Measurements from ENCODE around the gene PCDHA5. TPM values are rescaled to one million over a fixed set of nuclear protein-coding genes. Genes with fewer than 3 reads are reported as not detected.

Gene PCDHA5
- total RNA-seq, 3 donors from 2014 or later: not detected

DNA sequence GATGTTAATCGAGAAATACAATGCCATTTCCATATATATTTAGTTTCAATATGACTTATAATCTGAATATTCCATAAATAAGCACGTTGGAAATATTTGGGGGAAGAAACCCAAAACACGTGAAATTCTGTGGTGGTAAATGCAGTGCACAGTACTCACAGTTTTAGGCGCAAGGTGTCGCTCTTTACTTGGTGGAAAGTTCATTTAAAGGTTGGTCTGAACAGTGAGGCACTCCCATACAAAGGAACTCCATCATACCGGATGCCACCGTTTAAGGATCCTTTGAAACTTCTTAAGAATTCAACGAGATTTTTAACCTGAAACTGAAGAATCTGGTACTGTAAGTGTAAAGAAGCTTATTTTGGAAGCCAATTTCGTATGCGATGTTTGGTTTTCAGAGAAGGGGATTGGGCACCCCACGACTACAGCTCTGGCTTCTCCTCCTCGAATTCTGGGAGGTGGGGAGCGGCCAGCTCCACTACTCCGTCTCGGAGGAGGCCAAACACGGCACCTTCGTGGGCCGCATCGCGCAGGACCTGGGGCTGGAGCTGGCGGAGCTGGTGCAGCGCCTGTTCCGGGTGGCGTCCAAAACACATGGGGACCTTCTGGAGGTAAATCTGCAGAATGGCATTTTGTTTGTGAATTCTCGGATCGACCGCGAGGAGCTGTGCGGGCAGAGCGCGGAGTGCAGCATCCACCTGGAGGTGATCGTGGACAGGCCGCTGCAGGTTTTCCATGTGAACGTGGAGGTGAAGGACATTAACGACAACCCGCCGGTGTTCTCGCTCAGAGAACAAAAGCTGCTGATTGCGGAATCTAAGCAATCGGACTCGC lies 47.5 kb downstream of the PCDHA5 start, which contains the start of gene PCDHA11:
Gene PCDHA11 (plus strand): TSS at position 237 of the 834 bp plus-strand sequence. CDS start 147 bp downstream, at position 384.
- Mint-ChIP-seq H3K27me3 (ENCODE audit: low read depth) (peaks cover 18% of the 10 kb centered on the region), H3K36me3 (ENCODE audit: insufficient read depth) (peaks cover 2% of the 10 kb centered on the region), H3K4me1 (ENCODE audit: low read depth) (no peaks in the 10 kb centered on the region), H3K9me3 (peaks cover 6% of the 10 kb centered on the region), H3K4me3 (no peak within 1 kb of the TSS)
- DNase-seq (no peak), ATAC-seq (no peak)

DNA sequence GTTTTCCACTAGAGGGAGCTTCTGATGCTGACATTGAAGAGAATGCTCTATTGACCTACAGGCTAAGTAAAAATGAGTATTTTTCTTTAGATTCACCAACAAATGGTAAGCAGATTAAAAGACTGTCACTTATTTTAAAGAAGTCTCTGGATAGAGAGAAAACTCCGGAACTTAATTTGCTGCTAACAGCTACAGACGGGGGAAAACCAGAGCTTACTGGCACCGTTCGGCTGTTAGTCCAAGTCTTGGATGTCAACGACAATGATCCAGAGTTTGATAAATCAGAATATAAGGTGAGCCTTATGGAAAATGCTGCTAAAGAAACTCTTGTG lies 48.1 kb downstream of the PCDHA5 start:
- Mint-ChIP-seq H3K27me3 (ENCODE audit: low read depth) (peaks cover 21% of the 10 kb centered on the region), H3K4me1 (ENCODE audit: low read depth) (no peaks in the 10 kb centered on the region), H3K36me3 (ENCODE audit: insufficient read depth) (peaks cover 2% of the 10 kb centered on the region), H3K9me3 (peaks cover 6% of the 10 kb centered on the region), H3K4me3 (no peak overlapping the region)
- DNase-seq (no peak), ATAC-seq (no peak)

DNA sequence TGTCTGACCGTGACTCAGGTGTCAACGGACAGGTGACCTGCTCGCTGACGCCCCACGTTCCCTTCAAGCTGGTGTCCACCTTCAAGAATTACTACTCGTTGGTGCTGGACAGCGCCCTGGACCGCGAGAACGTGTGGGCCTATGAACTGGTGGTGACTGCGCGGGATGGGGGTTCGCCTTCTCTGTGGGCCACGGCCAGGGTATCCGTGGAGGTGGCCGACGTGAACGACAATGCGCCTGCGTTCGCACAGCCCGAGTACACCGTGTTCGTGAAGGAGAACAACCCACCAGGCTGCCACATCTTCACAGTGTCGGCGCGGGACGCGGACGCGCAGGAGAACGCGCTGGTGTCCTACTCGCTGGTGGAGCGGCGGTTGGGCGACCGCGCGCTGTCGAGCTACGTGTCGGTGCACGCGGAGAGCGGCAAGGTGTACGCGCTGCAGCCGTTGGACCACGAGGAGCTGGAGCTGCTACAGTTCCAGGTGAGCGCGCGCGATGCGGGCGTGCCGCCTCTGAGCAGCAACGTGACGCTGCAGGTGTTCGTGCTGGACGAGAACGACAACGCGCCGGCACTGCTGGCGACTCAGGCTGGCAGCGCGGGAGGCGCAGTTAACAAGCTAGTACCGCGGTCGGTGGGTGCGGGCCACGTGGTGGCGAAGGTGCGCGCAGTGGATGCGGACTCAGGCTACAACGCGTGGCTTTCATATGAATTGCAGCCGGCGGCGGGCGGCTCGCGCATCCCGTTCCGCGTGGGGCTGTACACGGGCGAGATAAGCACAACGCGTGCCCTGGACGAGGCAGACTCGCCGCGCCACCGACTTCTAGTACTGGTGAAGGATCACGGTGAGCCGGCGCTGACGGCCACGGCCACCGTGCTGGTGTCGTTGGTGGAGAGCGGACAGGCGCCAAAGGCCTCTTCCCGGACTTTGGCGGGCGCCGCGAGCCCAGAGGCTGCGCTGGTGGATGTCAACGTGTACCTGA lies 49.1 kb downstream of the PCDHA5 start:
- H3K27me3 Mint-ChIP-seq (ENCODE audit: low read depth): peaks cover 26% of the 10 kb centered on the region
- no peak for DNase-seq
- ATAC-seq: no peak

More for the DNA sequence above, 49.1 kb downstream of the PCDHA5 start:
- peaks cover 2% of the 10 kb centered on the region for H3K36me3 Mint-ChIP-seq (ENCODE audit: insufficient read depth)
- H3K4me3 Mint-ChIP-seq: no peak overlapping the region
- peaks cover 6% of the 10 kb centered on the region for H3K9me3 Mint-ChIP-seq
- no peaks in the 10 kb centered on the region for H3K4me1 Mint-ChIP-seq (ENCODE audit: low read depth)

Other genes starting within 250 kb of the PCDHA5 start
- gene CD14, start 188.4 kb upstream of the PCDHA5 start, total RNA-seq: under 1 TPM; 0.43 to 0.86 (median 0.50) TPM
- 10 to 100 TPM; 16.5 to 20.6 (median 20.0) TPM for gene TMCO6, start 182.2 kb upstream of the PCDHA5 start, total RNA-seq
- gene NDUFA2, start 174.0 kb upstream of the PCDHA5 start, total RNA-seq: 10 to 100 TPM; 68.6 to 78.2 (median 72.5) TPM
- 100 to 1,000 TPM; 102 to 110 (median 106) TPM for gene IK, start 173.8 kb upstream of the PCDHA5 start, total RNA-seq
- 10 to 100 TPM; 47.7 to 50.0 (median 49.5) TPM for gene WDR55, start 156.7 kb upstream of the PCDHA5 start, total RNA-seq
- gene DND1, start 148.0 kb upstream of the PCDHA5 start, total RNA-seq: 1 to 10 TPM; 3.1 to 5.6 (median 4.5) TPM
- gene HARS1, start 130.2 kb upstream of the PCDHA5 start, total RNA-seq: 100 to 1,000 TPM; 125 to 133 (median 131) TPM
- gene HARS2, start 130.2 kb upstream of the PCDHA5 start, total RNA-seq: 10 to 100 TPM; 28.6 to 31.3 (median 29.5) TPM
- gene ZMAT2, start 121.2 kb upstream of the PCDHA5 start, total RNA-seq: 10 to 100 TPM; 83.2 to 91.9 (median 83.6) TPM
- gene PCDHA1, start 35.5 kb upstream of the PCDHA5 start, total RNA-seq: not detected
- gene PCDHA2, start 26.8 kb upstream of the PCDHA5 start, total RNA-seq: not detected
- gene PCDHA3, start 20.6 kb upstream of the PCDHA5 start, total RNA-seq: not detected
- under 1 TPM in 2 of 3 donors, not detected in 1; 0.08 to 0.14 TPM for gene PCDHA4, start 14.5 kb upstream of the PCDHA5 start, total RNA-seq
- gene PCDHA6, start 6.3 kb downstream of the PCDHA5 start, total RNA-seq: not detected
- not detected for gene PCDHA7, start 12.7 kb downstream of the PCDHA5 start, total RNA-seq
- not detected for gene PCDHA8, start 19.6 kb downstream of the PCDHA5 start, total RNA-seq
- gene PCDHA9, start 26.8 kb downstream of the PCDHA5 start, total RNA-seq: not detected
- gene PCDHA10, start 34.3 kb downstream of the PCDHA5 start, total RNA-seq: not detected
- gene PCDHA11, start 47.3 kb downstream of the PCDHA5 start, total RNA-seq: not detected
- gene PCDHA12, start 53.7 kb downstream of the PCDHA5 start, total RNA-seq: not detected
- gene PCDHA13, start 60.5 kb downstream of the PCDHA5 start, total RNA-seq: not detected
- under 1 TPM in 1 of 3 donors, not detected in 2; 0.05 TPM for gene PCDHAC1, start 104.7 kb downstream of the PCDHA5 start, total RNA-seq
- not detected for gene PCDHAC2, start 144.9 kb downstream of the PCDHA5 start, total RNA-seq
- not detected for gene PCDHB1, start 229.8 kb downstream of the PCDHA5 start, total RNA-seq